Suprapubic skin (tissue), 4 donors: ENCODE measurements around the gene SUGT1.

Experiments used
- CTCF ChIP-seq, 2 donors: fragments of 200-600 bp in 1 of 2; fragments of 450-650 bp in 1 of 2; sonication (generic) in 1 of 2; IDR thresholded peaks; one replicate each; pipeline ENCODE4 v1.5.1; 2016 to 2019; ENCODE audit warnings: antibody characterized with exemption in 2 of 2, mild to moderate bottlenecking in 1 of 2, moderate library complexity in 1 of 2
- EP300 ChIP-seq: sonication (generic); formaldehyde crosslinking; IDR thresholded peaks from one replicate; pipeline ENCODE4 v1.6.1; 2017; ENCODE audit warnings: antibody characterized with exemption
- POLR2A ChIP-seq, 2 donors: fragments of 450-650 bp; IDR thresholded peaks; one replicate each; pipeline ENCODE4 v1.6.1; 2017; ENCODE audit warnings: antibody characterized with exemption in 2 of 2, mild to moderate bottlenecking in 2 of 2, moderate library complexity in 2 of 2
- POLR2AphosphoS5 ChIP-seq, 3 donors: sonication (generic); formaldehyde crosslinking; IDR thresholded peaks; one replicate each; pipeline ENCODE4 v1.6.1; 2017; ENCODE audit warnings: antibody characterized with exemption in 3 of 3

GRCh38 chr13:52664272-52664671, 11.6 kb downstream of the SUGT1 start:
- TF ChIP-seq CTCF (IDR thresholded peaks at IDR 0.05) (no peak), EP300 (no peak), POLR2A (IDR thresholded peaks at IDR 0.05) (no peak), POLR2AphosphoS5 (IDR thresholded peaks at IDR 0.05) (no peak)
